HepG2 (cell line): ENCODE measurements around the gene NTRK2. TPM values are rescaled to one million over a fixed set of nuclear protein-coding genes. Genes with fewer than 3 reads are reported as not detected.

Experiments
- ATAC-seq: fragments of 200-7000 bp; cut with Tn5 transposase; 3 replicates; pipeline ENCODE4 v1.9.1; 2020; ENCODE audit warnings: mild to moderate bottlenecking, moderate library complexity
- BruUV-seq: library from RNA; stranded (reverse); fragments of 400-500 nt; replicated peaks from 2 replicates; lab custom pipeline; 2021; lab: Mats Ljungman, UMichigan
- CTCF ChIA-PET: fragments of 300-600 bp; formaldehyde crosslinking; extraction: SDS; loops from one replicate; lab custom pipeline; 2021; ENCODE audit warnings: low total read pairs, inconsistent platforms, low intra/inter-chr PET ratio; lab: Yijun Ruan, JAX
- POLR2A ChIA-PET: fragments of 350-600 bp; sonication (Branson Sonifier 250); formaldehyde crosslinking; loops from one replicate; lab custom pipeline; 2020; ENCODE audit warnings: antibody characterized with exemption, inconsistent platforms; lab: Yijun Ruan, JAX
- DNase-seq: peaks from one replicate; pipeline ENCODE4 v3.0.0-alpha.2; 2015; ENCODE audit warnings: low spot score
- FAIRE-seq: peaks from 3 replicates; lab custom pipeline; 2011; peaks lifted over from hg19 to GRCh38; lab: Jason Lieb, UNC
- H2AFZ ChIP-seq: one replicate; pipeline ENCODE4 v1.6.1; 2011; ENCODE audit warnings: low read length, inconsistent platforms
- H3K27ac ChIP-seq: fragments of 300-600 bp; 3 replicates; pipeline ENCODE4 v1.8.0; 2011; ENCODE audit warnings: mixed run types, mild to moderate bottlenecking, mixed read lengths, low read length, inconsistent platforms; ENCODE audit not compliant: insufficient read depth; ENCODE audit errors: extremely low read length
- H3K27me3 ChIP-seq, 2 experiments: fragments of 200-600 bp in 1 of 2; 2 replicates in 1 of 2; 3 replicates in 1 of 2; pipeline versions ENCODE4 v1.6.0 to v1.8.0; 2011; ENCODE audit warnings: low read length in 2 of 2, mild to moderate bottlenecking in 2 of 2, moderate library complexity in 2 of 2, inconsistent platforms in 1 of 2; ENCODE audit not compliant: insufficient read depth in 2 of 2, control insufficient read depth in 1 of 2
- H3K36me3 ChIP-seq, 2 experiments: fragments of 200-600 bp in 1 of 2; replicated peaks in 1 of 2; 2 replicates in 1 of 2; 3 replicates in 1 of 2; pipeline versions ENCODE4 v1.5.1 to v1.8.0; 2011; ENCODE audit warnings: low read length in 2 of 2, inconsistent platforms in 1 of 2; ENCODE audit not compliant: insufficient read depth in 2 of 2, control insufficient read depth in 1 of 2
- H3K4me1 ChIP-seq: 2 replicates; pipeline ENCODE4 v1.5.1; 2012; ENCODE audit warnings: low read length, inconsistent platforms; ENCODE audit not compliant: insufficient read depth
- H3K4me2 ChIP-seq: 2 replicates; pipeline ENCODE4 v1.6.0; 2011; ENCODE audit warnings: low read depth, low read length, inconsistent platforms
- H3K4me3 ChIP-seq, 3 experiments: fragments of 200-600 bp in 1 of 3; sonication (generic), shearing (Covaris generic) in 1 of 3; replicated peaks in 1 of 3; 2 replicates each; pipeline ENCODE4 v1.5.1; 2011 to 2016; ENCODE audit warnings: low read length in 3 of 3, inconsistent platforms in 2 of 3, low read depth in 2 of 3, mild to moderate bottlenecking in 2 of 3, control low read depth in 1 of 3, mixed read lengths in 1 of 3; ENCODE audit not compliant: insufficient read depth in 1 of 3
- H3K79me2 ChIP-seq: one replicate; pipeline ENCODE4 v1.6.1; 2011; ENCODE audit warnings: low read length, inconsistent platforms; ENCODE audit not compliant: insufficient read depth
- H3K9ac ChIP-seq: 2 replicates; pipeline ENCODE4 v1.6.0; 2011; ENCODE audit warnings: mild to moderate bottlenecking, low read depth, low read length, inconsistent platforms; ENCODE audit not compliant: insufficient read depth
- H3K9me3 ChIP-seq: 2 replicates; pipeline ENCODE4 v1.5.1; 2012; ENCODE audit warnings: mild to moderate bottlenecking, low read length
- H4K20me1 ChIP-seq: 2 replicates; pipeline ENCODE4 v1.6.0; 2011; ENCODE audit warnings: inconsistent platforms, mild to moderate bottlenecking, low read length, moderate library complexity; ENCODE audit not compliant: insufficient read depth
- GPN1 ChIP-seq: sonication (generic); formaldehyde crosslinking; IDR thresholded peaks from 2 replicates; pipeline ENCODE4 v1.5.1; 2020; ENCODE audit warnings: missing genetic modification reagents, borderline replicate concordance
- RBFOX2 ChIP-seq: fragments of 200-400 bp; formaldehyde crosslinking; IDR thresholded peaks from 2 replicates; pipeline ENCODE4 v1.6.1; 2017; ENCODE audit warnings: low read depth, mild to moderate bottlenecking, low read length
- SMAD1 ChIP-seq: sonication (generic); formaldehyde crosslinking; IDR thresholded peaks from 2 replicates; pipeline ENCODE4 v1.4.0; 2020; ENCODE audit warnings: missing genetic modification reagents, low read depth, mild to moderate bottlenecking, borderline replicate concordance
- ZBTB1 ChIP-seq: sonication (generic); formaldehyde crosslinking; IDR thresholded peaks from 2 replicates; pipeline ENCODE4 v1.4.0; 2020; ENCODE audit warnings: missing genetic modification reagents, borderline replicate concordance
- ZNF24 ChIP-seq: fragments of 450-650 bp; IDR thresholded peaks from 2 replicates; pipeline ENCODE4 v1.6.1; 2017; ENCODE audit warnings: antibody characterized with exemption, mild to moderate bottlenecking
- ZNF326 ChIP-seq: sonication (generic); formaldehyde crosslinking; IDR thresholded peaks from 2 replicates; pipeline ENCODE4 v1.4.0; 2020; ENCODE audit warnings: missing genetic modification reagents, borderline replicate concordance
- ZNF460 ChIP-seq: sonication (generic); formaldehyde crosslinking; IDR thresholded peaks from 2 replicates; pipeline ENCODE4 v1.5.1; 2020; ENCODE audit warnings: missing genetic modification reagents, mild to moderate bottlenecking, borderline replicate concordance
- ZNF616 ChIP-seq: sonication (generic); formaldehyde crosslinking; IDR thresholded peaks from 2 replicates; pipeline ENCODE4 v1.5.0; 2020; ENCODE audit warnings: low read depth, mild to moderate bottlenecking, missing genetic modification reagents
- ZNF672 ChIP-seq: sonication (generic); formaldehyde crosslinking; IDR thresholded peaks from 2 replicates; pipeline ENCODE4 v1.8.1; 2022; ENCODE audit warnings: missing genetic modification reagents
- WGBS: methylation state at CpG from one replicate; pipeline ENCODE4 v1.1.6; 2017; ENCODE audit warnings: low lambda C conversion rate; 5-methylcytosine and 5-hydroxymethylcytosine counted together
- in situ Hi-C: cut with HindIII; loops from 2 replicates; pipeline ENCODE4 v1.10.0; 2017; ENCODE audit warnings: low pct_unique_long_range_greater_than_20kb; ENCODE audit not compliant: extremely low pct_ligation_motif_present
- intact Hi-C: fragments of 100-400 bp; cut with micrococcal nuclease; formaldehyde crosslinking; loops from one replicate; pipeline ENCODE4 v1.10.0; 2022; ENCODE audit not compliant: unreplicated experiment
- polyA plus RNA-seq, 8 experiments: library from polyadenylated mRNA; depleted of rRNA in 3 of 8; stranded (reverse) in 7 of 8; unstranded in 1 of 8; fragments of >200 nt; fragmentation: Illumina TruSeq in 4 of 8; extraction: Trizol in 4 of 8; gene quantifications; 2 replicates each; pipeline versions ENCODE4 v1.2.1 to v1.2.3, GENCODE V29; 2011 to 2016; ENCODE audit warnings: low read depth in 4 of 8, missing spikeins in 1 of 8, mixed read lengths in 1 of 8; ENCODE audit not compliant: insufficient read depth in 1 of 8
- total RNA-seq, 5 experiments: library from RNA; depleted of rRNA; stranded (reverse); fragments of >200 nt; fragmentation: Illumina TruSeq; extraction: Trizol; gene quantifications; 2 replicates each; pipeline ENCODE4 v1.2.3, GENCODE V29; 2016; ENCODE audit warnings: low read depth in 1 of 5
- TF ChIP-seq, protein P1 (sequence below): sonication (generic); formaldehyde crosslinking; IDR thresholded peaks from 2 replicates; pipeline ENCODE4 v1.4.0; 2020; ENCODE audit warnings: missing genetic modification reagents

NTRK2 gene
- total and polyA plus RNA-seq, 2 of the 13 experiments (the other 11 are each of a cell fraction or from before 2014, with no cell fraction given): not detected

DNA sequence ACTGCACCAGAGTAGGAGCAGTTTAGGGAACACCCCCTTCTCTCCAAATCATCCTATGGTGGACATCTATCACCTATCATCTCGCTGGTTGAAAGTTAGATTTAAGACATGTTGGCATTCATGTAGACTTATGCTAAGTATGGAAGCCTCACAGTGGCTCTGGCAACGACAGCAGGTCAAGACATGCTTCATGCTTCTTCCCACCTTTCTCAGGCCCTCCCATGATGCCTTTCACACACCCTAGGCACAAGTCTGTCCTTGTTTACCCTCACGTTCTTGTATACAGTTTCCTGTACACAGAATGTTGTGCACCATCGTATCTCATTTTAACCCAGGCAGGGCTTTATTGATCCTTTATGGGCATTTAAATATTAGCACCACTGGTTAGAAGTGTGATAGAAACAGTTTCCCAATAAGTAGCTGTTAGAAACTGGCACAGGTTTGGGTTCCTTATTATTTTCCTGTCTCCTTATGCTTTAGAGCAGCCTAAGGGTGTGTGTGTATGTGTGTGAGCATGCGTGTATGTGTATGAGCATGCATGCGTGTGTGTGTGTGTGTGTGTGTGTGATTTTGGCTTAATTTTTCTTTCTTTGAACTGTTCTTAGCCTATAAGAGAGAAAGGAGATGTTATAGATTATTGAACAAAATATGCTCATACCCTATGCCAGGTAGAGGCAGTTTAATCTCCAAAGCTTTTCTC, 160.6 kb downstream of the NTRK2 start:
- WGBS: 5% methylated on average over 6 of the region's 6 CpGs
- Histone ChIP-seq H2AFZ (no peak overlapping the region), H3K9me3 (no peaks in the 10 kb centered on the region), H3K79me2 (no peaks in the 10 kb centered on the region), H3K36me3 (no peaks in the 10 kb centered on the region), H3K4me2 (no peak overlapping the region), H3K27me3 (no peaks in the 10 kb centered on the region), H3K4me3 (no peak overlapping the region), H3K4me1 (no peaks in the 10 kb centered on the region), H4K20me1 (no peaks in the 10 kb centered on the region), H3K9ac (no peak overlapping the region), H3K27ac (no peak overlapping the region)
- BruUV-seq: no TSS peak
- TF ChIP-seq, protein P1, sequence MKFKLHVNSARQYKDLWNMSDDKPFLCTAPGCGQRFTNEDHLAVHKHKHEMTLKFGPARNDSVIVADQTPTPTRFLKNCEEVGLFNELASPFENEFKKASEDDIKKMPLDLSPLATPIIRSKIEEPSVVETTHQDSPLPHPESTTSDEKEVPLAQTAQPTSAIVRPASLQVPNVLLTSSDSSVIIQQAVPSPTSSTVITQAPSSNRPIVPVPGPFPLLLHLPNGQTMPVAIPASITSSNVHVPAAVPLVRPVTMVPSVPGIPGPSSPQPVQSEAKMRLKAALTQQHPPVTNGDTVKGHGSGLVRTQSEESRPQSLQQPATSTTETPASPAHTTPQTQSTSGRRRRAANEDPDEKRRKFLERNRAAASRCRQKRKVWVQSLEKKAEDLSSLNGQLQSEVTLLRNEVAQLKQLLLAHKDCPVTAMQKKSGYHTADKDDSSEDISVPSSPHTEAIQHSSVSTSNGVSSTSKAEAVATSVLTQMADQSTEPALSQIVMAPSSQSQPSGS (CRISPR knock-in tag): no peak
- TF ChIP-seq SMAD1 (CRISPR knock-in tag) (no peak), ZNF24 (no peak), ZNF616 (no peak)
- POLR2A ChIA-PET: no interaction called here
- ATAC-seq: no peak
- CTCF ChIA-PET: no interaction called here
- DNase-seq: no peak
- no peak for FAIRE-seq
- intact Hi-C loops: no loop called here
- in situ Hi-C loops: no loop called here

- Histone ChIP-seq H3K27ac (no peak overlapping the region), H3K4me1 (no peaks in the 10 kb centered on the region)
- 2% methylated on average over 4 of the region's 4 CpGs for WGBS
- TF ChIP-seq ZNF326 (no peak), ZNF460 (CRISPR knock-in tag) (no peak), ZNF672 (no peak), GPN1 (CRISPR knock-in tag) (no peak), ZBTB1 (no peak), RBFOX2 (no peak)
- TF ChIP-seq, all 625 proteins: peak for 0
- Histone ChIP-seq H3K4me3 (no peak overlapping the region), H3K4me2 (no peak overlapping the region), H3K27me3 (no peaks in the 10 kb centered on the region), H3K9ac (no peak overlapping the region), H4K20me1 (no peaks in the 10 kb centered on the region), H2AFZ (no peak overlapping the region), H3K79me2 (no peaks in the 10 kb centered on the region), H3K36me3 (no peaks in the 10 kb centered on the region), H3K9me3 (no peaks in the 10 kb centered on the region)
- DNase-seq: no peak
- intact Hi-C loops (no loop called here), in situ Hi-C loops (no loop called here)
- BruUV-seq: no TSS peak
- ChIA-PET POLR2A (no interaction called here), CTCF (no interaction called here)
- FAIRE-seq: no peak
- ATAC-seq: no peak
These were observed 161.8 kb downstream of the NTRK2 start for GRCh38 chr9:84831377-84831776.
